H4 (cell line): ENCODE measurements around the gene ZC3HAV1. TPM values are rescaled to one million over a fixed set of nuclear protein-coding genes. Genes with fewer than 3 reads are reported as not detected.
A peak's percentile ranks its signal among the peaks of the same experiment; 100 is the strongest.
"Not testable (repeated sequence)": the region's sequence is repeated elsewhere in the genome, so short reads cannot be mapped to it uniquely, and the experiment has no call there.

Experiments
- DNase-seq: peaks from one replicate; pipeline ENCODE4 v3.0.0-alpha.2; 2015; ENCODE audit warnings: low spot score
- total RNA-seq: library from RNA; depleted of rRNA; stranded (reverse); fragments of >200 nt; shearing (Covaris generic); gene quantifications from 2 replicates; pipeline ENCODE4 v1.2.3, GENCODE V29; 2014; rRNA removed

ZC3HAV1 gene
- 26.2 and 28.8 TPM in 2 replicates for total RNA-seq

DNA sequence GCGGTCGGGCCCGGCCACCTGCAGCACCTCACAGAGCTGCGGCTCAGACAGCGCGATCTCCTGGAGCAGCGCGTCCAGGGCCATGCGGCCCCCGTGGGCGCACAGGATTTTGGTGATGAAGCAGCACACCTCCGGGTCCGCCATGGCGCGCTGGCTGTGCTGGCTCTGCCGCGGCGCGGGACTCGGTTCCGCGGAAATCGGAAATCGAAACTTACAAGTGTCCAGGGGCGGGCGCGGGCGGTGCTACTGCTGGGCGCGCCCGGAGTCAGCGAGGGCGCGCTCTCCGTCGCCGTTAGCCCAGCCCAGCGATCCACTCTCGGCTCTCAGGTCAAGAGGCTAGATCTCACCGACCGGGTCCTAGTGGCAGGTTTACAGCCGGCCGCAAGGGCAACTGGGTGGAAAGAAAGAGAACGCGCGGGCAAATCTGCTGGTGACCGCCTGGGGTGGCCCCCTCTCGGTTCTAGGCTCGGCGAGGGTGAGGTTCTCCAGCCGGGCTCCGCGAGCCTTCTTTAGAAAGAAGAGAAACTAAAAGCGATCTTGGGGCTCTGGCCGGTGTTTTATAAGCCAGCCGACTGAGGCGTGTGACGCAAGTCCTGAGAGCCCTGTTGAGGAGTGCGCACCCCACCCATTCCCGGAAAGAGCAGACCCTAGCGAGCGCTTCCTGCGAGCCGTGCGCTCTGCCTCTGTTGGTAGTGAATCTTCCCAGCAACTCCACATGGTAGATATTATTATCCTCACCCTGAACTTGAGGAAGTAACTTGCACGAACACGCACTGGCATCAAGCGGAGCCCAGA is at the start of gene ZC3HAV1:
ZC3HAV1 (minus strand) TSS at position 533 of the 795 bp plus-strand sequence; CDS start at position 144, 389 bp downstream.
- DNase-seq, result peak; percentile 72

DNA sequence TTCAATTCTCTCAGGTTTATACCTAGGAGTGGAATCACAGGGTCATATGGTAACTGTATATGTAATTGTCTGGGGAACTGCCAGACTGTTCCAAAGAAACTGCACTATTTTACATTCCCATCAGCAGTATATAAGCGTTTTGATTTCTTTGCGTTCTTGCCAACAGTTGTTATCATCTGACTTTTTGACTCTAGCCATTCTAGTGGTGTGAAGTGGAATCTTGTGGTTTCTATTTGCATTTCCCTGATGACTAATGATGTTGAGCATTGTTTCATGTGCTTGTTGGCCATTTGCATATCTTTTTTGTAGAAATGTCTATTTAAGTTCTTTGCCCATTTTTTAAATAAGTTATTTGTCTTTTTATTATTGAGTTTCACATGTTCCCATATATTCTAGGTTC is 44.3 kb upstream of the ZC3HAV1 start:
- DNase-seq, result peak; percentile 35

DNA sequence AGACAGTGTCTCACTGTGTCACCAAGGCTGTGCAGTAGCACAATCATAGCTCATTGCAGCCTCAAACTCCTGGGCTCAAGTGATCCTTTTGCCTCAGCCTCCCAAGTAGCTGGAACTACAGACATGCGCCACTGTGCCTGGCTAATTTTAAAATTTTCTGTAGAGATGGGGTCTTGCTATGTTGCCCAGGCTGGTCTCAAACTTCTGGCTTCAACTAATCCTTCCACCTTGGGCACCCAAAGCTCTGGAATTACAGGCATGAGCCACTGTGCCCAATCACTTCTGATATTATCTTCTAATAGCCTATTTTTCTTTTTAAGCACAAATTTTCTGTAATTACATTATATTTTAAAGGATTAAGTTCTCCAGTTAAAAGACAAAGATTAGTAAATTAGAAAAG is 42.6 kb upstream of the ZC3HAV1 start:
- DNase-seq, result no peak

DNA sequence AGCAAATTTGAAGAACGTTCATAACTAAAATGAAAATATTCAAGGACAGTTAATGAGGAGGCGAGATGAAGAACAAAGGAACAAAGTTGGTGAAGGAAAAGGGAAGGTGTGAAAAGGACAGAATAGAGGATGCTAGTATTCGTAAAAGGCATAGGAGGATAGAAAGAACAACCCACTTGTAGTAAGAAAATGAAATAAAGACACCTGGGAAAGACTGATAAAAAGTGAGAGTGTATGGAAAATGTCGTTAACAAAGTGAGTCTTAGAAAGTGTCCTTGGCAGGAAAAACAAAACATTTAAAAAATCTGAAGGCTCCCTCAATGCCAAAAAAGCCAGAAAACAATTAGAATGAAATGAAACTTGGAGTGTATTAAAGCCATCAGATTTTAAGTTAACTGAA is 29.6 kb upstream of the ZC3HAV1 start:
- no peak for DNase-seq

DNA sequence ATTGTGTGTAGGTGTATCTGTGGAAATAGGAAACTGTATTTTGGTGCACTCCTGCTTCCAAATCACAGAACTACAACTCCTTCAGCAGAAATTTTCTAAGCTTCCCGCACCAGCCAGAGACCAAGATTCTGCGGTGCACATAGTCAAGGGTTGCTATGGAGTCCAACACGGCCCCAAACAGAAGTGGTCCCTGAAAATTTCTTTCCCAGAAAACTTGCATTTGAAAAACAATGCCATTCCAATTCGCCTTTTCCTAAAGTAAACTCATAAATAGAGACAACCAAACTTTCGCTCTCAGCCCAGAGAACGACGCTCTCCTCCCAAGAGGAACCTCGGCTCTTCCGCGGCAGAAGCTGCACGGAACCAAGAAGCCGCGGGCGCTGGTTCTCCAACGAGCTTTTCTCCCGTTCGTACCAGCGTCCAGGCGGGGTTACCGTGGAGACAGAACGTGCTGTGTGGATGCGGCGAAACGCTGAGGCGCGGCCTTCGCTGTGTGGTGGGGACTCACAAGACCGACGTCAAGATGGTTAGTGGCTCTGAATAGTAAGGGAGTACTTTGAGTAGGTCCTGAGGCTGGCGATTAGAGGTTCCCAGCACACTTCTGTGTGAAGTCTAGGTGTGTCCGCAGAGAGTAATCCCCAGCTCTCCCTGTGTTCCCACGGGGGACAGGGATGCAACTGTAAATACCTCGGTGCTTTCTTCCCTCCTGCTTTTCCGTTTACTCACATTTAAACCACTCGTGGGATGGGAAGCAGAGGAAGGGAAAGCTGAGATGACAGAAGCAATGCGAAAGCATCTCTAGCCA is 24.0 kb upstream of the ZC3HAV1 start:
- DNase-seq, result peak; percentile 76

DNA sequence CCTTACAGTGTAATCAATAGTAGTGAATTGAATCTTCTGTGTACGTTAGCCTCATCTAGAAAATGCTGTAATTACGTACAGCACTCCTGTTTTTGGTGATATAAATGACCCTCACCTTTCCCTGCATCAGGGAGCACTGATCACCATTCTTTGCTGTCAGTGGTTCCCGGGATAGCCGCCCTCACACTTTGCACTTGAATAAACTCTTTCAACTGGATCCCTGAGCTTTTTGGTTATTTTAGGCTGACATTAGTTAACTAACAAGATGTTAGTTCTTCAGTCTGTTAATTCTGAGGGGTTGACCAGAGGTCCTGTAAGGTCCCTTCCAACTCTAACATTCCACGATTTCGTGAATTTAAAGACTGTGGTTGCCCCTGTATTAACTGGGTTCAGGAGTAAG is 23.4 kb upstream of the ZC3HAV1 start:
- DNase-seq, result no peak

DNA sequence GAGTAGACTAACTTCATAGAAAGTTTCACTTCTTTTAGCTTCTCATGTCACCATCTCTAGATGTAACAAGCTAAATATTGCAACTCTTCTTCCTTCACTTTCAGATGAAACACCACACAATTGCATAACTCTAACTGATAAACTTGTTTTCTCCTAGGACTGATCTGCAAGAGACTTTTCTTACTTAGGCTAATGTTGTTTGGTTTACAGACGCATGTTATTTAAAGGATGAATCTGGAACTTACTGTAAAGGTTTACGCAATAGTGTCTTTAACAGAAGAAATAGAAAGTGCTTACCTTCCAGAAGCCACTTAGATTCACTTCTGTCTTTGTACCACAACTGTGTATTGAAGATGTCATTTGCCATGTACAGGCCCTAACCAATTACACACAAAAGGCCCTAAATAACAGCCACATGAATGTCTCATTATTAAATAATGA is 22.1 kb upstream of the ZC3HAV1 start:
- no peak for DNase-seq

DNA sequence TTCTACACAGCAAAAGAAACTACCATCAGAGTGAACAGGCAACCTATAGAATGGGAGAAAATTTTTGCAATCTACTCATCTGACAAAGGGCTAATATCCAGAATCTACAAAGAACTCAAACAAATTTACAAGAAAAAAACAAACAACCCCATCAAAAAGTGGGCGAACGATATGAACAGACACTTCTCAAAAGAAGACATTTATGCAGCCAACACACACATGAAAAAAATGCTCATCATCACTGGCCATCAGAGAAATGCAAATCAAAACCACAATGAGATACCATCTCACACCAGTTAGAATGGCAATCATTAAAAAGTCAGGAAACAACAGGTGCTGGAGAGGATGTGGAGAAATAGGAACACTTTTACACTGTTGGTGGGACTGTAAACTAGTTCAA is 20.3 kb upstream of the ZC3HAV1 start:
- not testable (repeated sequence) for DNase-seq

DNA sequence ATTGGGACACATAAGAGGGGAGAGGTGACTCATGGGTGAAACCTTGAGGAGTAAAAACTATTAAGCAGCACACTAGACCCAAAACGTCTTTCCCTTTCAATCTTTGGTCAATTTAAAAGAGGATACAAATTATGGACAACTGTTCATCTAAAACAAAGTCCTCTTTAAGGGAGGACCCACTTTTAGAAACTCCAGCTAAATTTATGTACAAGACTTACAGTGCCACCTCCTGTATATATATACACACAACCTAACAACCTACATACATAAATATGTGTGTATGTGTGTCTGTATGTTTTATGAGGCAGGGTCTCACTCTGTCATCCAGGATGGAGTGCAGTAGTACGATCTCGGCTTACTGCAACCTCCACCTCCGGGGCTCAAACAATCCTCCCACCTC is 18.1 kb upstream of the ZC3HAV1 start:
- DNase-seq, result no peak

DNA sequence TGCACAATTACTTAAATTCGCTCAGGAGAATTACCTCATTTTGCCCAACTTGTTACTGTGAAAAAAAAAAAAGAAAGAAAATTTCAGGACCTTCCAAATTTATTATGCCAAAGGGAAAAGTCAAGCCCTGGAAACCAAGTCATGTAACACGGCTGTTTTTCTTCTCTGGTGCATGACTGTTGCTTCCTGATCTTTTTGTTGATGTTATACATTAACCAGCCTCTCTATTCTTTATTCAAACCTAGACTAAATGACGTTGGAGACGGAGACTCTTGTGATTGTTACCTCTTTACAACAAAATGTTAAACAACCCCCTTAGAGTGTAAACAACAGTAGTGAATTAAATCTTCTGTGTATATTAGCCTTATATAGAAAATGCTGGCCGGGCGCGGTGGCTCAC is 16.1 kb upstream of the ZC3HAV1 start:
- no peak for DNase-seq

DNA sequence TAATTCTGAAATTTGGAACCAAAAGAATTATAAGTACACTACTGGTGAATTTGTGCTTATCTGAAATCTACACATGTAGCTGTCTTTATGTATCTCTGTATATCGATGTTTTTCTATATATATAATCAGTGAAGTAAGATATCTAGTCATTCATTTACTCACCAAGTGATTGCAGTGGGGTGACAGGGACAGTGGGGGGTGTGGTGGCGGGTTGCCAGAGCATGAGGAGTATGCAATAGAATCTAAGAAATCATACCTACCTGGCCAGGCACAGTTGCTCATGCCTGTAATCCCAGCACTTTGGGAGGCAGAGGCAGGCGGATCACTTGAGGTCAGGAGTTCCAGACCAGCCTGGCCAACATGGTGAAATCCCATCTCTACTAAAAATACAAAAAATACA is 15.5 kb upstream of the ZC3HAV1 start:
- DNase-seq, result not testable (repeated sequence)

DNA sequence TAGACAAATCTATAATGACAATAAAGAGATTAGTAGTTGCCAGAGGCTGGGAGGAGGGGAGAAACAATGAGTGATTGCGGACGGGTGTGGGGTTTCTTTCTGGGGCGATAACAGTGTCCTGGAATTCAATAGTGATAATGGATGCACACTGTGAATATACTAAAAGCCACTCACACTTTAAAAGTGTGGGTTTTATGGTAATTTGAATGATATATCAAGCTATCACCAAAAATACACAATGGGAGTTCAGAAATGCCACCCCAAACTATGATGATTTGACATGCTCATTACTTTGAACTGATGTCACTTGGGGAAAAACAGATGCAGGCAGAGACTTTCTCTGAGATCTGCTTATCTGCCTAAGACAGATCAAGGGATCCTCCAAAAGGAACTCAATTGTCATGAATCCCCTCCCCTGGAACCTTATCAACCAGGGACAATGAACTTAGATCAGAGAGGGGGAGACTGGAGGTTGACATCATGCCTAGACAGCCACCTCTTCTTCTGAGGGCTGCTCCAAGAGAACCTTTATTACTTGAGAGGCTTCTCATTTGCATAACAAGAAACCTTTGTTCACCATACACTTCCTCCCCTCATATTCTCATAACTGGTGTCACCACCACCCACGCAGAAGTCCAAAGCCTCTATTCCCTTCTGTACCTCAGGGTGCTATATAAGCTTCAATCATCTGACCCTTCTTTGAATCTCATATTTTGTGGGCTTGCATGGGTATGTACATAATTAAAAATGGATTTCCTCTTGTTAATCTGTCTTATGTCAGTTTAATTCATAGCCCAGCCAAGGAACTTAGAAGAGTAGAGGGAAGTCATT is 14.8 kb upstream of the ZC3HAV1 start:
- DNase-seq, result no peak

DNA sequence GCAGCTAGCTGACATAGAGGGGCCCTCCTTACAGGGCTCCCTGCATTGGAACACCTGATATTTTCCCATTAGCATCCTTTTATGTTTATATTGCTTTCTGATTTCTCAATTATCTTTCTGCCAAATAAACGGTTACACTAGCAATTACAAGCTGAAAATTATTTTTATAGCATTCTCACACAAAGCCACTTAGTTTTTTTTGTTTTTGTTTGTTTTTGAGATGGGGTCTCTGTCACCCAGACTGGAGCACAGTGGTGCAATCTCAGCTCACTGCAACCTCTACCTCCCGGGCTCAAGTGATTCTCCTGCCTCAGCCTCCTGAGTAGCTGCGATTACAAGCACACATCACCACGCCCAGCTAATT is 9.9 kb upstream of the ZC3HAV1 start:
- no peak for DNase-seq

DNA sequence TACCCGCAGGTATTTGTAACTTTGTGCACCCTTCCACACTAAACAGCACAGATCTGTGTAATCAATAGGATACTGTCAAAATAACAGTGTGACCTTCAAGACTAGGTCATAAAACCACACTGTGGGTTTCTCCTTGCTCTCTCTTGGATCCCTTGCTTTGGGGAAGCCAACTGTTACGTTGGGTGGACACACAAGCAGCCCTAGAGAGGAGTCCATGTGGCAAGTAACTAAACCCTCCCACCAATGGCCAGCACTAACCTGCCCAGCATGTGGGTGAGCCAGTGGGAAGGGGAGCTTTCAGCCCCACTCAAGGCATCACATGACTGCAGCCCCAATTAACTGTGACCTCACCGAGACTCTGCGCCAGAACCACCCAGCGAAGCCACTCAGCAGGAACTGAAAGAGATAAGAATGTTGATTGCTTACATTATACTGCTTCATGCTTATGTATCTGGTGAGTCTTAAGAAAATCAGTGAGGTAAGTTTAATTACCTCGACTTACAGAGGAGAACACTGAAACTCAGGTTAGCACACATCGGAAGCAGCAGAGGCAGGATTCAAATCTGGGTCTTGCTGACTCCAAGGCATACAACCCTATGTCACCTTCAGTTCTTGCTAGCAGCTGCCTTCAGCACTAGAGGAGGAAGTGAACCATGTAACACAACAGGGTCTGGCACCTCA is 9.4 kb upstream of the ZC3HAV1 start:
- peak; percentile 75 for DNase-seq

DNA sequence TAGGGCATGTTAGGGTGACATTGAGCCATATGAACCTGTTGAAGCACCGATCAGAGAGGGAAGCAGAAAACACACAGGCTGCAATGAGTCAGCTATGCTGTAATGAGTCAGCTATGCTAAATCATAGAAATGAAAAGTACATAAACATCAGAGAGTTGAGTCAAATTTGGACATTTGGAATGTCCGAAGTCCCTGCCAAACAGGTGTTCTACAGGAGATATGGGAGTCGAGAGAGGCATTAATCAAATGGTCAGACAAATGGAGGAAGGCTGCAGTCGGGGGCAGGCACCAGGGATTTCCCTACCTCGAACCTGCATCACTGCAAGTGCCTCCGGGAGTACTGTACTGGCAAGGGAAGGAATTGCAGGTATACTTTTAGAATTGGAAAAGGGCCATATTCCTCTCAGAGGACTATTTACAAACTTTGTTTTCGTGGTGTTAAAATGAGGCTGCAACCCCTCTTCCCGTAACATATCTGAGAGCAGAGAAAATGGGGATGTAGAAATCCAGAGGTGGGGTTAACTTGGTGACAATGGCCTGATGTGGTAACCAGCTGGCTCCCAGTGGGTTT is 8.8 kb upstream of the ZC3HAV1 start:
- peak; percentile 56 for DNase-seq

DNA sequence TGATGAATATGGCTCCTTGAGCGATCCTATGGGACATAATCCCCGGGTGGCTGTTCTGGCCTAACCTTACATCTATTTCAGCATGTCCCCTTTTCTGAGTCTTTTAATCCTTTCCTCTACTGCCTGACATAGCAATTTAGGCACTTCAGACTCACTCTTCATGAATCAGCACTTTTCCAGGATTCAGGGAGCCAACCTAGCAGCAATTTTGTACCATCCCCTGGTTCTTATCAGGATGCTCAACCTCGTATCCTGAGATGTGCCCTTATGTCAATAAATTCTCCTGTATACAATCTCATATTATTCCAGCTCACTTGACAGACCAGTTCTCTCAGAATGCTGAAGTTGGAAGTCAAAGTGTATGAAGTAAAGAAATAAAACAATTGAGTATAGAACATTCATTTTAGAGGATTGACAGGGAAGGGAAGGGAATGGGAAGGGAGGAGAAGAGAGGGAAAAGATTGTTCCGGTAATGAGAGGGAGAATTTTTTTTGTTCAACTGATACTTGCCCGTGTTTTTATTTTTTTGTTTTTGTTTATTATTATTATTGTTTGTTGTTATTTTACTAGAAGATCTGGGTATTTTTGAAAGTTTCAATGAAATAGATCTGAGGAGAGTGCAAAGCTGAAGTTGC is 8.2 kb upstream of the ZC3HAV1 start:
- no peak for DNase-seq

DNA sequence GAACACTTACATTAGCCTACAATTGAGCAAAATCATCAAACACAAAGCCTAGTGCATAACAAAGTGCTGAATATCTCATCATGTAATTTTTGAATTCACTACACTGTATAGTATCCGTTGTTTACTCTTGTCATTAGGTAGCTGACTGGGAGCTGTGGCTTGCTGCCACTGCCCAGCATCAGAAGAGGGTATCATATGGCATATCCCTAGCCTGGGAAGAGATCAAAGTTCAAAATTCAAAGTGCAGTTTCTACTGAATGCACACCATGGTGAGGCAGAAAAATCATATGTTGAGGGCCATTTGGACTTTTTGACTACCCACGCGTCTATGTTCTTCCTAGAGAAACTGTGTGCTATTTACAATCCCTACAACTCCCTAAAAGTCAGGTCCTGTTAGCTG is 7.5 kb upstream of the ZC3HAV1 start:
- no peak for DNase-seq

DNA sequence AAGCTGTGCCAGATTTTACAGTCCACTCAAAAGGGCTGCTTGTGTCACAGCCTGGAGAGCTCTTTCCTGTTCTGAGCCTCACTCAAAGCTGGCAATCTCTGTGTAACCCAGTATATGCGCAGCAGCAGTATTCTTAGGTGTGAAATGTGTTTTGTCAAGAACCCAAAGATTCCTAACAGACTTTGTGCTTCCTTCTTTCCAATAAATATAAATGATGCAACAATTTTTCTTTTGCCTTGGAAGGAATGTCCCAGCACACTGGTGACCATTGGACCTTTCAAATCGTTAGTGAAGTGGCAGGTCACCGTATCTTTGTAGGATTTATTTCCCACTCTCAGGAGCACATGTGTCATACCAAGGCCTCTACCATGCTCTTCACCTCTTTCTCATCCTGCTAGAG is 5.6 kb upstream of the ZC3HAV1 start:
- no peak for DNase-seq

DNA sequence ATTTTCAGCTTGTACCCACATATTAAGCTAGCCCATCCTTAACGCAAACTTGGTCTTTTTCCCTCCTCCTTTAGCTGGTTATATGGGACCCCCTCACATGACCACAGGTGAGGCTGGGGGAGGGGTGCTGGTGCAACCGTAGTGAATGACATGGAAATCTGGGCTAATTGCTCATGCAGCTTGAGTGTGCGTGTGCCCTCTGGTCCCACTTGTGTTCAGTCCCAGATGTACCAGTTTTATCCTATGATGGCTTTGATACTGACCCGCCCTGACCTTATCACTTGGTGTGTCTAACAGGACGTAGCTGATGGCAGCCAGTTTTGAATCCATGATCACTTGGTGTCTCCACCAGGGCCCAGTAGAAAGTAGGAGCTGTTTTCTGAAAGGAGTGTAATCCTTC is 5.1 kb upstream of the ZC3HAV1 start:
- DNase-seq, result no peak

DNA sequence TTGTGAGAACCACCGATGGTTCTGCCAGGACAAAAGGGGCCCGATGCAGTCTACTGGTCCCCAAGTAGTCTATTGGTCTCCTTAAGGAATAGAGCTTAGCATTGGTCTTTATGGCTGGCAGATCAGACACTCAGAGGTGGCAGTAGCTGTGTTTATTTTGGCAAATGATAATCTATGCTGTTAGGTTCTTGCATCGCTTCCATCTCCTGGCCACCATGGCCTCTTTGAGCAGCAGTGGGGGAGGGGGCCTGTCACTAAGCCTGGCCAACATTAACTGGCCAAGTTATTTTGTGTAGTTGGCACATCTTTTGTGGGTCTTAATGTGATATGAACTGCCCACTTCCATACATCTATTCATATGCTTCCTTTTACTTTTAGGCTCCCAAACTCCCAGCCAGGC is 4.5 kb upstream of the ZC3HAV1 start:
- no peak for DNase-seq

DNA sequence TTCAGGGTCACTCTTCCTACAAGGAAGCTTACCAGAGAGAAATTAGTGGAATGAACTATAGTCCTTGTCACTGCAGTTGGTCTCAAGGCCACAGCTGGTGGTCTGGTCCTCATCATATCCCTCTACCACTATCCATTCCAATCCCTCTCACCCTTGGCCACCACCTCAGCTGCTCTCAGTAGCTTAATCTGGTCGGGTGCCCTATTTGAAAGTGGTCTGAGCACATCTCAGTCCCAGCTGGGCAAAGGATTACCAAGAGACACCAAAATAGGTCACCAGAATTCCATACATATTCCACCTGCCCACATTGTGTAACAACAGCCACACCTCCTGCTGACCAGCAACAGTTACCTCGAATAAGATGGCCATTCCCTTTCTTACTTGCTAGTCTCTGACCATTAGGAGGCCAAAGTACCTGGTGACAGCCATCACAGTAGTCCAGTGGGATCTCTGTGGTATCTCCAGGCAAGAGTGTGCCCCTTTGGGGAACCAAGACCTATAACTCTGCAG is 3.3 kb upstream of the ZC3HAV1 start:
- DNase-seq, result no peak
